Duodenal mucosa (tissue), 2 donors: ENCODE data around the gene RSPRY1.

Experiments used
- H3K27ac ChIP-seq: one replicate; pipeline ENCODE4 v1.7.0; 2013; ENCODE audit warnings: low read depth, low read length
- H3K27me3 ChIP-seq, 2 donors: one replicate each; pipeline ENCODE4 v1.7.0; 2013; ENCODE audit warnings: low read length in 2 of 2, control low read depth in 1 of 2; ENCODE audit not compliant: insufficient read depth in 2 of 2, control insufficient read depth in 1 of 2
- H3K36me3 ChIP-seq, 2 donors: one replicate each; pipeline ENCODE4 v1.7.0; 2013; ENCODE audit warnings: low read length in 2 of 2, control low read depth in 1 of 2; ENCODE audit not compliant: insufficient read depth in 2 of 2, control insufficient read depth in 1 of 2
- H3K4me1 ChIP-seq, 2 donors: one replicate each; pipeline ENCODE4 v1.7.0; 2013; ENCODE audit warnings: low read length in 2 of 2, control low read depth in 1 of 2; ENCODE audit not compliant: insufficient read depth in 2 of 2, control insufficient read depth in 1 of 2
- H3K4me3 ChIP-seq, 2 donors: one replicate each; pipeline ENCODE4 v1.7.0; 2013; ENCODE audit warnings: low read length in 2 of 2, low read depth in 1 of 2
- H3K9ac ChIP-seq, 2 donors: one replicate each; pipeline ENCODE4 v1.7.0; 2013; ENCODE audit warnings: low read length in 2 of 2, low read depth in 1 of 2
- H3K9me3 ChIP-seq, 2 donors: one replicate each; pipeline ENCODE4 v1.7.0; 2013; ENCODE audit warnings: low read length in 2 of 2, control low read depth in 1 of 2; ENCODE audit not compliant: control insufficient read depth in 1 of 2

Gene RSPRY1

DNA sequence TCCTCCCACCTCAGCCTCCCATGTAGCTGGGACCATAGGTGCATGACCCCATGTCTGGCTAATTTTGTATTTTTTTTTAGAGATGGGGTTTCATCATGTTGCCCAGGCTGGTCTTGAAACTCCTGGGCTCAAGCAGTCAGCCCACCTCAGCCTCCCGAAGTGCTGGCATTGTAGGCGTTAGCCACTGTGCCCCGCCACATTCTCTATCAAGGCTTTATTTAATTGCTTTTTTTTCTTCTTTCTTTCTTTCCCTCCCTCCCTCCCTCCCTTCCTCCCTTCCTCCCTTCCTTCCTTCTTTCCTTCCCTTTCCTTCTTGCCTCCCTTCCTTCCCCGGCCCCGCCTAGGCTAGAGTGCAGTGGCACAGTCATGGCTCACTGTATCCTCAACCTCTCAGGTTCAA is 23.7 kb downstream of the RSPRY1 start:
- Histone ChIP-seq H3K9me3 (no peaks in the 10 kb centered on the region), H3K36me3 (peaks cover 35 to 85% of the 10 kb centered on the region in 2 donors), H3K27me3 (no peaks in the 10 kb centered on the region), H3K4me3 (no peak overlapping the region), H3K4me1 (no peaks in the 10 kb centered on the region), H3K9ac (no peak overlapping the region), H3K27ac (no peak overlapping the region)

DNA sequence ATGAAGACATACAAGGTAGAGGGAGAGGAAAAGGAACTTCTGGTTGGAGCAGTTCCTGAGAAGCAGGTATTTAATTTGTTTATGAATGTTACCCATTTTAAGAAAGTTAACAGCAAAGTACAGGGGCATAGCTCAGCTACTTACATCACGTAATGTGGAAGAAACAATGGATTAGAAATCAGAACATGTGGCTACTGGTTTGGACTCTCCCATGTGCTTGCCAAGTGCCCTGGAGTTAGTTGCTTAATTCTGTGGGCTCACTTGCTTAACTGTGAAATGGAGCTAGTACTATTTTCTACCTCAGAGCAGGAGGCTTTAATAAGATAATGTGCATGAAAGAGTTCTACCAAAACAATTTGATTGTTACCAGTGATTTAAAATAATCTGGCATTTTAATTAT is 27.3 kb downstream of the RSPRY1 start:
- Histone ChIP-seq H3K9ac (no peak overlapping the region), H3K4me1 (no peaks in the 10 kb centered on the region), H3K36me3 (peaks cover 36 to 91% of the 10 kb centered on the region in 2 donors), H3K27ac (no peak overlapping the region), H3K27me3 (no peaks in the 10 kb centered on the region), H3K9me3 (peaks cover 8 to 9% of the 10 kb centered on the region in 2 donors), H3K4me3 (no peak overlapping the region)

DNA sequence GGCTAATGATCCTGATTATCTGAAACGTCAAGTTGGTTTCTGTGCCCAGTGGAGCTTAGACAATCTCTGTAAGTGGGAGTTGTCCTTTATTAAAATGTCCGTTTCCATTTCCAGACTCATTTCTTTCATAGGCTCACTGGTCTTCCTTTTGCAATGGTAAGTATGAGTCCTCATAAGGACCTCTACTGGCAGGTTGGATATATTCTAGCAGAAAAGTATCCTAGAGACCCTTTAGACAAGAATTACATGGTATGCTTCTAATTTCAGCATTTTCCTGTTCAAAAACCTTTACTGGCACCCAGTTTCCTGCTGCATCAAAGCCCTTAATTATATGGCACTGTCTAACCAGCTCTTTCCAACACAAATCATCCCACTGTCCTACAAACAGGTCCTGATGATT is 30.8 kb downstream of the RSPRY1 start:
- Histone ChIP-seq H3K9ac (no peak overlapping the region), H3K36me3 (peaks cover 47 to 85% of the 10 kb centered on the region in 2 donors), H3K27me3 (no peaks in the 10 kb centered on the region), H3K4me1 (no peaks in the 10 kb centered on the region), H3K27ac (no peak overlapping the region), H3K4me3 (no peak overlapping the region), H3K9me3 (peaks cover 8 to 9% of the 10 kb centered on the region in 2 donors)

DNA sequence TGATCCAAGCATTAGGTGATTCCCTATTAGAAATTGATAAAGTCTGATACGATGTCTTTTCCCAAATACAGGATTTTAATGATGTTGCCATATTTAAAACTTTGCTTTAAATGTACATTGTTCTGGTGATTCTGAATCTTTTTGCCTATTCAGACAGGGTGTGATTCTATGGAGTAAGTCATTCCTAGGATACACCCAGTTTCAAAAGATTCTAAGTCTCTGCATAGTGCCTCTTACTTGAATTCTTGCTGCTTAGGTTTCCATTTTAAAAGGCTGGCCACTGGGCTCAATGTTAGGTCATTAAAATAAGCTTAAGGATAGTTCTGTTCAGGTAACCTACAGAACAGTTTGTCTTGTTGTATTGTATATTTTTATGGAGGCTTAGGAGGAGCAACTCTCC is 36.9 kb downstream of the RSPRY1 start:
- no peaks in the 10 kb centered on the region for H3K9me3 ChIP-seq
- H3K4me1 ChIP-seq: no peaks in the 10 kb centered on the region
- no peak overlapping the region for H3K9ac ChIP-seq
- H3K27ac ChIP-seq: no peak overlapping the region
- no peaks in the 10 kb centered on the region for H3K27me3 ChIP-seq
- H3K36me3 ChIP-seq: peaks cover 51 to 76% of the 10 kb centered on the region in 2 donors
- H3K4me3 ChIP-seq: no peak overlapping the region

DNA sequence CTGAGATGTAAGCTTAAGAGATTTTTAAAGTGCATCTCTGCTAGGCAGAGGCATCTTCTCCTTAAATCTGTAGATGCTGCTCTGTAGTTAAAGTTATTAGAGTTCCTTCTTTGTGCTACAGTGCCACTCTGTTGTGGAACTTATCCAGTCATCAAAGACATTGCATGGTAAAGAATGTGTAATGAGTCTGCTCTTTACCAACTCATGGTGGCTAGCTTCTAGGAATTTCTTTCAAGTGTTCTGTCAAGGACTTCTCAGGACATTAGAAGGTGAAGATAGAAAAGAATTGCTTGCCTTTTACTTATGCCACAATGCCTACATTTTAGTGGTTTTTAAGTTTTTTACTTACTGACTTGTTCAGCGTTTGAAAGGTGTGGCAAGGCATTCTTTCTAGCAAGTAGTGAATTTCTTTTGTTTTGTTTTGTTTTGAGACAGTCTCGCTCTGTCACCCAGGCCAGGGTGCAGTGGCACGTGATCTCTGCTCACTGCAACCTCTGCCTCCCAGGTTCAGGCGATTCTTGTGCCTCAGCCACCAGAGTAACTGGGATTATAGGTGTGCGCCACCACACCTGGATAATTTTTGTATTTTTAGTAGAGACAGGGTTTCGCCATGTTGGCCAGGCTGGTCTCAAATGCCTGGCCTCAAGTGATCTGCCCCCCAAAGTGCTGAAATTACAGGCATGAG is 38.7 kb downstream of the RSPRY1 start:
- Histone ChIP-seq H3K9ac (no peak overlapping the region), H3K4me1 (no peaks in the 10 kb centered on the region), H3K9me3 (no peaks in the 10 kb centered on the region), H3K36me3 (peaks cover 51 to 80% of the 10 kb centered on the region in 2 donors), H3K27me3 (no peaks in the 10 kb centered on the region), H3K4me3 (no peak overlapping the region), H3K27ac (no peak overlapping the region)

DNA sequence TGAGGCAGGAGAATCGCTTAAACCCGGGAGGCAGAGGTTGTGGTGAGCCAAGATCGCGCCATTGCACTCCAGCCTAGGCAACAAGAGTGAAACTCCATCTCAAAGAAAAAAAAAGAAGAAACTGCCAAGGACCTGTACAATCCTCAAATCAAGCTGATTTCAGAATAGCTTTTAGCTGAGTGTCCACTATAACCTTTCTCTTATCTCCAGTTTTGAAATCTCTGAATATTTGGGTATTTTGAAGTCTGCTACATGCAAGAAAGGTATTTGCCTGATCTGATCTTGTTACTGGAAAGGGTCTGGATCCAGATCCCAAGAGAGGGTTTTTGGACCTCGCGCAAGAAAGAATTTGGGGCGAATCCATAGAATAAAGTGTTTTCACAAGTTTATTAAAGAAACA is 39.8 kb downstream of the RSPRY1 start:
- H3K4me1 ChIP-seq: no peaks in the 10 kb centered on the region
- H3K9ac ChIP-seq: no peak overlapping the region
- no peak overlapping the region for H3K4me3 ChIP-seq
- no peak overlapping the region for H3K27ac ChIP-seq
- no peaks in the 10 kb centered on the region for H3K9me3 ChIP-seq
- no peaks in the 10 kb centered on the region for H3K27me3 ChIP-seq
- peaks cover 52 to 82% of the 10 kb centered on the region in 2 donors for H3K36me3 ChIP-seq

DNA sequence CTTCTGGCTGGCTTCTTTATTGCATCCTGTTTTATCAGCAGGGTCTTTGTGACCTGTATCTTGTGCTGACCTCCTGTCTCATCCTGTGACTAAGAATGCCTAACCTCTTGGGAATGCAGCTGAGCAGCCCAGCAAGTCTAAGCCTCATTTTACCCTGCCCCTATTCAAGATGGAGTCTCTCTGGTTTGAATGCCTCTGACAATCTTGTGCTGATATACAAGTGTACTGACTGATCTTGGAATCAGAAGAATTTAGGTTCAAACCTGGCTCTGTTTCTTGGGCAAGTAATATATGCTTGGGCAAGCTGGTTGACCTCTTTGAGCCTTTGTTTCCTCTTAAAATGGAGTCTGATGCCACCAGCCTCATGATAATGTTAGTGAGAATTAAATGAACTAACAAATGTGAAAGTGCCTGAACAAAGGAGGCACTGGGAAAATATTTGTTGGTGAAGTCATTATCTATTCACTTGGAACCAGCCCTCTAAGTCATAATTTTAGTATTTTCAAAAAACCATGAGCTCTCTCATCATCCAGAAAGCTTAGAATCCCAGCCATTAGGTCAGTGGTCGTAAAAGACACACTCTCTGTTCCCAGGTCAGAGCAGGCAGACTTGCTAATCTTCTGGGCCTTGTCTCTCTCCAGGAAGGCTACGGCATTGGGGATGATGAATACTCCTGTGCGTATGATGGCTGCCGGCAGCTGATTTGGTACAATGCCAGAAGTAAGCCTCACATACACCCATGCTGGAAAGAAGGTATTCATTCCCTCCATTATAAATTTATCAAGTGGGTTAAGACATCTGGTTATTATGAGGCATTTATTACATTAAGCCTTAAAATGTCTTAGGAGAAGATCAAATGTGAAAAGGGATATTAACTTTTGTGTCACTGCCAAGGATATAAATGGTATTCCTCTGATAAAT is 40.8 kb downstream of the RSPRY1 start:
- Histone ChIP-seq H3K9me3 (no peaks in the 10 kb centered on the region), H3K4me1 (no peaks in the 10 kb centered on the region), H3K36me3 (peaks cover 52 to 82% of the 10 kb centered on the region in 2 donors), H3K4me3 (no peak overlapping the region), H3K27me3 (no peaks in the 10 kb centered on the region), H3K27ac (no peak overlapping the region), H3K9ac (no peak overlapping the region)

DNA sequence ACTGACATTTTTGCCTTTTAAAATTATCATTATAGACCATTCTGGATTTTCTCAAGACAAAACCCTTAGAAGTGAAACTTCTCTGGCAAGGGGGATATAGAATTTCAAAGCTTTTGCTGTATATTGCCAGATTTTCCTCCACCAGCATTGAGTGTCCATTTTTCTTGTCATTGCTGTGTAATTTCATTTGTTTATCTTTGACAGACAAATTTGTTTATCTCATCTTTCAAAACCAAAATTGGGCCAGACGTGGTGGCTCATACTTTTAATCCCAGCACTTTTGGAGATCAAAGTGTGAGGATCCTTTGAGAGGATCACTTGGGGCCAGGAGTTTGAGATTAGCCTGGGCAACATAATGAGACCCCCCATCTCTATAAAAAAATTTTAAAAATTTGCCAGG is 43.0 kb downstream of the RSPRY1 start:
- no peaks in the 10 kb centered on the region for H3K4me1 ChIP-seq
- no peaks in the 10 kb centered on the region for H3K27me3 ChIP-seq
- no peak overlapping the region for H3K27ac ChIP-seq
- H3K36me3 ChIP-seq: peaks cover 48 to 82% of the 10 kb centered on the region in 2 donors
- H3K9me3 ChIP-seq: no peaks in the 10 kb centered on the region
- H3K9ac ChIP-seq: no peak overlapping the region
- no peak overlapping the region for H3K4me3 ChIP-seq

DNA sequence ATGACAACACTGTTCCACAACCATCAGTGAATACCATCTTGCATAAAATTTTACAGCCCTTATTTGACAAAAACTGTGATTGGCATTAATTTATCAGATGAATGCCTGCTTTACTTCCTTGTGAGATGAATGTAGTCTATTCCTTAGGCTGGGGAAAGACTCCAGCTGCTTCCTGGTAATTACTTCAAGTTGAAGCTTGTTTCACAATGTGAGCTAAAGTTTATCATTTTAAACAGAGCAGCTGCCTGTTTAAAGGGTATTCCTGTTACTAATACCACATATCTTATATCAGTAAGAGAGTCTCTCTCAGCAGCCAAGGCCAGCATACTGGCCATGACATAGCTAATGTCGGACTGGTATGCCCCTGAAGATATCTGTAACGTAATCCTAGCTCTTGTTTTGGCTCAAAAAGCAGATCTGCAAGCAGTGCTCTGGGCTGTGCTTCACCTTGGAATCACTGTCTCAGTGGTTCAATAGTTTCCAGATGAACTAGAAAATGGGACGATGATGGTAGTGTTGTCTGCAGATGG is 45.8 kb downstream of the RSPRY1 start:
- H3K27ac ChIP-seq: no peak overlapping the region
- H3K9me3 ChIP-seq: no peaks in the 10 kb centered on the region
- no peak overlapping the region for H3K4me3 ChIP-seq
- peaks cover 52 to 81% of the 10 kb centered on the region in 2 donors for H3K36me3 ChIP-seq
- no peak overlapping the region for H3K9ac ChIP-seq
- no peaks in the 10 kb centered on the region for H3K27me3 ChIP-seq
- H3K4me1 ChIP-seq: no peaks in the 10 kb centered on the region
